SK-N-SH treated with all-trans-retinoic acid at 6 μM for 48 hours (cell line): ENCODE data around the gene TCF12.
"Not testable (repeated sequence)": the region's sequence is repeated elsewhere in the genome, so short reads cannot be mapped to it uniquely, and the experiment has no call there.

ENCODE experiments used
- ARNTL ChIP-seq: fragments of 450-650 bp; formaldehyde crosslinking; IDR thresholded peaks from 2 replicates; pipeline ENCODE4 v1.5.0; 2020; ENCODE audit warnings: low read depth, mild to moderate bottlenecking, moderate library complexity, borderline replicate concordance
- BACH2 ChIP-seq: fragments of 250-450 bp; sonication (Bioruptor Pico); IDR thresholded peaks from 2 replicates; pipeline ENCODE4 v1.9.0; 2021; ENCODE audit warnings: mild to moderate bottlenecking, borderline replicate concordance
- CSDC2 ChIP-seq: fragments of 250-450 bp; sonication (Bioruptor Pico); IDR thresholded peaks from 2 replicates; pipeline ENCODE4 v1.5.0; 2020; ENCODE audit warnings: mild to moderate bottlenecking, moderate library complexity
- RARB ChIP-seq: fragments of 250-450 bp; sonication (Bioruptor Pico); IDR thresholded peaks from 2 replicates; pipeline ENCODE4 v1.8.0; 2021; ENCODE audit warnings: mild to moderate bottlenecking, moderate library complexity
- SNAI2 ChIP-seq: fragments of 250-450 bp; sonication (Bioruptor Pico); IDR thresholded peaks from 2 replicates; pipeline ENCODE4 v1.5.0; 2020; ENCODE audit warnings: mild to moderate bottlenecking, moderate library complexity
- TCF4 ChIP-seq: fragments of 250-450 bp; sonication (Bioruptor Pico); IDR thresholded peaks from 2 replicates; pipeline ENCODE4 v1.8.0; 2021; ENCODE audit warnings: mild to moderate bottlenecking, moderate library complexity, borderline replicate concordance
- TOX ChIP-seq: fragments of 250-450 bp; sonication (Bioruptor Pico); IDR thresholded peaks from 2 replicates; pipeline ENCODE4 v1.8.0; 2021; ENCODE audit warnings: mild to moderate bottlenecking, moderate library complexity, borderline replicate concordance
- ZFP3 ChIP-seq: fragments of 250-450 bp; sonication (Bioruptor Pico); IDR thresholded peaks from 2 replicates; pipeline ENCODE4 v1.5.0; 2020; ENCODE audit warnings: mild to moderate bottlenecking, moderate library complexity
- ZFP30 ChIP-seq: fragments of 450-650 bp; formaldehyde crosslinking; IDR thresholded peaks from 2 replicates; pipeline ENCODE4 v1.5.0; 2022; ENCODE audit warnings: mild to moderate bottlenecking, moderate library complexity
- ZNF565 ChIP-seq: fragments of 450-650 bp; formaldehyde crosslinking; conservative IDR thresholded peaks from 2 replicates; pipeline ENCODE4 v1.5.0; 2020; ENCODE audit warnings: low read depth, mild to moderate bottlenecking, moderate library complexity
- TF ChIP-seq, protein P1 (sequence below): fragments of 250-450 bp; sonication (Bioruptor Pico); IDR thresholded peaks from 2 replicates; pipeline ENCODE4 v1.5.1; 2020; ENCODE audit warnings: low read depth, mild to moderate bottlenecking, moderate library complexity
- TF ChIP-seq, protein P2 (sequence below): fragments of 250-450 bp; sonication (Bioruptor Pico); IDR thresholded peaks from 2 replicates; pipeline ENCODE4 v1.8.0; 2020; ENCODE audit warnings: mild to moderate bottlenecking, moderate library complexity, borderline replicate concordance
- TF ChIP-seq, protein P3 (sequence below): fragments of 250-450 bp; sonication (Bioruptor Pico); IDR thresholded peaks from 2 replicates; pipeline ENCODE4 v1.8.0; 2021; ENCODE audit warnings: low read depth, mild to moderate bottlenecking, moderate library complexity, borderline replicate concordance

DNA sequence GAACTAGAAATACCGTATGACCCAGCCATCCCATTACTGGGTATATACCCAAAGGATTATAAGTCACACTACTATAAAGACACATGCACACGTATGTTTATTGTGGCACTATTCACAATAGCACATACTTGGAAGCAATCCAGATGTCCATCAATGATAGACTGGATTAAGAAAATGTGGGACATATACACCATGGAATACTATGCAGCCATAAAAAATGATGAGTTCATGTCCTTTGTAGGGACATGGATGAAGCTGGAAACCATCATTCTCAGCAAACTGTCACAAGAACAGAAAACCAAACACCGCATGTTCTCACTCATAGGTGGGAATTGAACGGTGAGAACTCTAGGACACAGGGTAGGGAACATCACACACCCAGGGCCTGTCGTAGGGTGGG is 36.6 kb downstream of the TCF12 start:
- not testable (repeated sequence) for TF ChIP-seq CSDC2, ZNF565, TOX, ARNTL, BACH2, RARB, ZFP30, SNAI2, ZFP3, TCF4 (CRISPR knock-in tag)
- TF ChIP-seq, protein P1, sequence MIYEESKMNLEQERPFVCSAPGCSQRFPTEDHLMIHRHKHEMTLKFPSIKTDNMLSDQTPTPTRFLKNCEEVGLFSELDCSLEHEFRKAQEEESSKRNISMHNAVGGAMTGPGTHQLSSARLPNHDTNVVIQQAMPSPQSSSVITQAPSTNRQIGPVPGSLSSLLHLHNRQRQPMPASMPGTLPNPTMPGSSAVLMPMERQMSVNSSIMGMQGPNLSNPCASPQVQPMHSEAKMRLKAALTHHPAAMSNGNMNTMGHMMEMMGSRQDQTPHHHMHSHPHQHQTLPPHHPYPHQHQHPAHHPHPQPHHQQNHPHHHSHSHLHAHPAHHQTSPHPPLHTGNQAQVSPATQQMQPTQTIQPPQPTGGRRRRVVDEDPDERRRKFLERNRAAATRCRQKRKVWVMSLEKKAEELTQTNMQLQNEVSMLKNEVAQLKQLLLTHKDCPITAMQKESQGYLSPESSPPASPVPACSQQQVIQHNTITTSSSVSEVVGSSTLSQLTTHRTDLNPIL (CRISPR knock-in tag), result not testable (repeated sequence)
- TF ChIP-seq, protein P2, sequence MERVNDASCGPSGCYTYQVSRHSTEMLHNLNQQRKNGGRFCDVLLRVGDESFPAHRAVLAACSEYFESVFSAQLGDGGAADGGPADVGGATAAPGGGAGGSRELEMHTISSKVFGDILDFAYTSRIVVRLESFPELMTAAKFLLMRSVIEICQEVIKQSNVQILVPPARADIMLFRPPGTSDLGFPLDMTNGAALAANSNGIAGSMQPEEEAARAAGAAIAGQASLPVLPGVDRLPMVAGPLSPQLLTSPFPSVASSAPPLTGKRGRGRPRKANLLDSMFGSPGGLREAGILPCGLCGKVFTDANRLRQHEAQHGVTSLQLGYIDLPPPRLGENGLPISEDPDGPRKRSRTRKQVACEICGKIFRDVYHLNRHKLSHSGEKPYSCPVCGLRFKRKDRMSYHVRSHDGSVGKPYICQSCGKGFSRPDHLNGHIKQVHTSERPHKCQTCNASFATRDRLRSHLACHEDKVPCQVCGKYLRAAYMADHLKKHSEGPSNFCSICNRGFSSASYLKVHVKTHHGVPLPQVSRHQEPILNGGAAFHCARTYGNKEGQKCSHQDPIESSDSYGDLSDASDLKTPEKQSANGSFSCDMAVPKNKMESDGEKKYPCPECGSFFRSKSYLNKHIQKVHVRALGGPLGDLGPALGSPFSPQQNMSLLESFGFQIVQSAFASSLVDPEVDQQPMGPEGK (CRISPR knock-in tag), result not testable (repeated sequence)
- TF ChIP-seq, protein P3, sequence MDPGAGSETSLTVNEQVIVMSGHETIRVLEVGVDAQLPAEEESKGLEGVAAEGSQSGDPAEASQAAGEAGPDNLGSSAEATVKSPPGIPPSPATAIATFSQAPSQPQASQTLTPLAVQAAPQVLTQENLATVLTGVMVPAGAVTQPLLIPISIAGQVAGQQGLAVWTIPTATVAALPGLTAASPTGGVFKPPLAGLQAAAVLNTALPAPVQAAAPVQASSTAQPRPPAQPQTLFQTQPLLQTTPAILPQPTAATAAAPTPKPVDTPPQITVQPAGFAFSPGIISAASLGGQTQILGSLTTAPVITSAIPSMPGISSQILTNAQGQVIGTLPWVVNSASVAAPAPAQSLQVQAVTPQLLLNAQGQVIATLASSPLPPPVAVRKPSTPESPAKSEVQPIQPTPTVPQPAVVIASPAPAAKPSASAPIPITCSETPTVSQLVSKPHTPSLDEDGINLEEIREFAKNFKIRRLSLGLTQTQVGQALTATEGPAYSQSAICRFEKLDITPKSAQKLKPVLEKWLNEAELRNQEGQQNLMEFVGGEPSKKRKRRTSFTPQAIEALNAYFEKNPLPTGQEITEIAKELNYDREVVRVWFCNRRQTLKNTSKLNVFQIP (CRISPR knock-in tag), result not testable (repeated sequence)
